ENCODE results near the gene SHISA6.

DNA sequence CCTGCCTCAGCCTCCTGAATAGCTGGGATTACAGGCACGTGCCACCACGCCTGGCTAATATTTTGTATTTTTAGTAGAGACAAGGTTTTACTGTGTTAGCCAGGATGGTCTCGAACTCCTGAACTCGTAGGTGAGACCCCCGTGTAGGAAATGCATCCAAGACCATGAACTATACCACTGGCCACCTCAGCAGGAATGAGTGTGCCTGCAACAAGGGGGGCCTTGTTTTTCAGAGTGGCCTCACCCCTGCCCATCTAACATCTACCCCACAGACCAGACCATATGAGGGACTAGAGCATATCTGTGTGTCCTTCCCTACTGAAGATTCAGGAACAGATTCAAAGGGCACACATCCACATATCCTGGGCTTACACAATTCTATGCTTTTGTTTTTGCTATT lies 44.9 kb downstream of the SHISA6 start:
- TF ChIP-seq, protein P1, sequence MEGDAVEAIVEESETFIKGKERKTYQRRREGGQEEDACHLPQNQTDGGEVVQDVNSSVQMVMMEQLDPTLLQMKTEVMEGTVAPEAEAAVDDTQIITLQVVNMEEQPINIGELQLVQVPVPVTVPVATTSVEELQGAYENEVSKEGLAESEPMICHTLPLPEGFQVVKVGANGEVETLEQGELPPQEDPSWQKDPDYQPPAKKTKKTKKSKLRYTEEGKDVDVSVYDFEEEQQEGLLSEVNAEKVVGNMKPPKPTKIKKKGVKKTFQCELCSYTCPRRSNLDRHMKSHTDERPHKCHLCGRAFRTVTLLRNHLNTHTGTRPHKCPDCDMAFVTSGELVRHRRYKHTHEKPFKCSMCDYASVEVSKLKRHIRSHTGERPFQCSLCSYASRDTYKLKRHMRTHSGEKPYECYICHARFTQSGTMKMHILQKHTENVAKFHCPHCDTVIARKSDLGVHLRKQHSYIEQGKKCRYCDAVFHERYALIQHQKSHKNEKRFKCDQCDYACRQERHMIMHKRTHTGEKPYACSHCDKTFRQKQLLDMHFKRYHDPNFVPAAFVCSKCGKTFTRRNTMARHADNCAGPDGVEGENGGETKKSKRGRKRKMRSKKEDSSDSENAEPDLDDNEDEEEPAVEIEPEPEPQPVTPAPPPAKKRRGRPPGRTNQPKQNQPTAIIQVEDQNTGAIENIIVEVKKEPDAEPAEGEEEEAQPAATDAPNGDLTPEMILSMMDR (IDR thresholded peaks at IDR 0.05) = no peak
- TF ChIP-seq, protein P2, sequence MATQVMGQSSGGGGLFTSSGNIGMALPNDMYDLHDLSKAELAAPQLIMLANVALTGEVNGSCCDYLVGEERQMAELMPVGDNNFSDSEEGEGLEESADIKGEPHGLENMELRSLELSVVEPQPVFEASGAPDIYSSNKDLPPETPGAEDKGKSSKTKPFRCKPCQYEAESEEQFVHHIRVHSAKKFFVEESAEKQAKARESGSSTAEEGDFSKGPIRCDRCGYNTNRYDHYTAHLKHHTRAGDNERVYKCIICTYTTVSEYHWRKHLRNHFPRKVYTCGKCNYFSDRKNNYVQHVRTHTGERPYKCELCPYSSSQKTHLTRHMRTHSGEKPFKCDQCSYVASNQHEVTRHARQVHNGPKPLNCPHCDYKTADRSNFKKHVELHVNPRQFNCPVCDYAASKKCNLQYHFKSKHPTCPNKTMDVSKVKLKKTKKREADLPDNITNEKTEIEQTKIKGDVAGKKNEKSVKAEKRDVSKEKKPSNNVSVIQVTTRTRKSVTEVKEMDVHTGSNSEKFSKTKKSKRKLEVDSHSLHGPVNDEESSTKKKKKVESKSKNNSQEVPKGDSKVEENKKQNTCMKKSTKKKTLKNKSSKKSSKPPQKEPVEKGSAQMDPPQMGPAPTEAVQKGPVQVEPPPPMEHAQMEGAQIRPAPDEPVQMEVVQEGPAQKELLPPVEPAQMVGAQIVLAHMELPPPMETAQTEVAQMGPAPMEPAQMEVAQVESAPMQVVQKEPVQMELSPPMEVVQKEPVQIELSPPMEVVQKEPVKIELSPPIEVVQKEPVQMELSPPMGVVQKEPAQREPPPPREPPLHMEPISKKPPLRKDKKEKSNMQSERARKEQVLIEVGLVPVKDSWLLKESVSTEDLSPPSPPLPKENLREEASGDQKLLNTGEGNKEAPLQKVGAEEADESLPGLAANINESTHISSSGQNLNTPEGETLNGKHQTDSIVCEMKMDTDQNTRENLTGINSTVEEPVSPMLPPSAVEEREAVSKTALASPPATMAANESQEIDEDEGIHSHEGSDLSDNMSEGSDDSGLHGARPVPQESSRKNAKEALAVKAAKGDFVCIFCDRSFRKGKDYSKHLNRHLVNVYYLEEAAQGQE (IDR thresholded peaks at IDR 0.05; ENCODE audit: low read depth, low read length) = no peak
- TF ChIP-seq, protein P3, sequence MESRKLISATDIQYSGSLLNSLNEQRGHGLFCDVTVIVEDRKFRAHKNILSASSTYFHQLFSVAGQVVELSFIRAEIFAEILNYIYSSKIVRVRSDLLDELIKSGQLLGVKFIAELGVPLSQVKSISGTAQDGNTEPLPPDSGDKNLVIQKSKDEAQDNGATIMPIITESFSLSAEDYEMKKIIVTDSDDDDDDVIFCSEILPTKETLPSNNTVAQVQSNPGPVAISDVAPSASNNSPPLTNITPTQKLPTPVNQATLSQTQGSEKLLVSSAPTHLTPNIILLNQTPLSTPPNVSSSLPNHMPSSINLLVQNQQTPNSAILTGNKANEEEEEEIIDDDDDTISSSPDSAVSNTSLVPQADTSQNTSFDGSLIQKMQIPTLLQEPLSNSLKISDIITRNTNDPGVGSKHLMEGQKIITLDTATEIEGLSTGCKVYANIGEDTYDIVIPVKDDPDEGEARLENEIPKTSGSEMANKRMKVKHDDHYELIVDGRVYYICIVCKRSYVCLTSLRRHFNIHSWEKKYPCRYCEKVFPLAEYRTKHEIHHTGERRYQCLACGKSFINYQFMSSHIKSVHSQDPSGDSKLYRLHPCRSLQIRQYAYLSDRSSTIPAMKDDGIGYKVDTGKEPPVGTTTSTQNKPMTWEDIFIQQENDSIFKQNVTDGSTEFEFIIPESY (IDR thresholded peaks at IDR 0.05; ENCODE audit: borderline replicate concordance, low read depth) = no peak
- TF ChIP-seq YY1 (IDR thresholded peaks at IDR 0.05; ENCODE audit: low read depth) (no peak), TEAD4 (IDR thresholded peaks at IDR 0.05; ENCODE audit: borderline replicate concordance, insufficient read depth) (no peak), EZH2phosphoT487 (IDR thresholded peaks at IDR 0.05; ENCODE audit: borderline replicate concordance, low read depth) (no peak)

Measured in SK-N-SH (cell line).